ENCODE results near the gene IL34.

The IL34 gene

DNA sequence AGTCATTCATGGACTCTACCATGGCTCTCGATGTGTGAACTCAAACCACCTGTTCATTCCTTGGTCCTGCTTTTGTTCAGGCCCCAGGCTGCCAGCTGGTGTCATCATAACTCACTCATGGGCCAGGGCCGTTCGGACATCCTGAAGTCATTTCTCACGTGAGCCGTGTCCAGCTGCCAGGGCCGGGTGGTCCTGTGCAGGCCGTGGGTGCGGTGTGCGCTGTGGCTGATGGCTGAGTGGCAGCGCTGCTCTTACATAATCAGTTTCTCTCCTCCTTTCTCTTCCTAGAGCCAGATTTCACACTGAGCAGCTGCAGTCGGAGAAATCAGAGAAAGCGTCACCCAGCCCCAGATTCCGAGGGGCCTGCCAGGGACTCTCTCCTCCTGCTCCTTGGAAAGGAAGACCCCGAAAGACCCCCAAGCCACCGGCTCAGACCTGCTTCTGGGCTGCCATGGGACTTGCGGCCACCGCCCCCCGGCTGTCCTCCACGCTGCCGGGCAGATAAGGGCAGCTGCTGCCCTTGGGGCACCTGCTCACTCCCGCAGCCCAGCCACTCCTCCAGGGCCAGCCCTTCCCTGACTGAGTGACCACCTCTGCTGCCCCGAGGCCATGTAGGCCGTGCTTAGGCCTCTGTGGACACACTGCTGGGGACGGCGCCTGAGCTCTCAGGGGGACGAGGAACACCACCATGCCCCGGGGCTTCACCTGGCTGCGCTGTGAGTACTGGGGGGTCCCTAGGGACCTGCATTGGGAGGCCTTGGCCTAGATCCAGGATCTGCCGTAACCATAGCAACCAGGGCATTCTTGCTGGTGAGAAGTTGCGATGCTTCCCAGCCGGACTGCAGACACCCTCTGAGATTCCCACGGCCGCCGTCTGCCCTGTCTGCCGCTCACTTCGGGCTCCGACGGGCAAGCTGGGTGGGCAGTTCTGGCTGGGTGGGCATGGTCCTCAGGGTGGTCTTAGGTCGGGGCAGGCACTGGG, at the start of gene IL34:
TSS of gene IL34 (plus strand) at position 300 of the 982 bp plus-strand sequence. CDS start at position 689, 389 bp downstream.
- H3K36me3 ChIP-seq (ENCODE audit: insufficient read depth, low read length) = no peaks in the 10 kb centered on the region
- DNase-seq (ENCODE audit: low read depth, low spot score) = no peak
- no peak within 1 kb of the TSS for H3K4me3 ChIP-seq
- no peak within 1 kb of the TSS for H3K9ac ChIP-seq (ENCODE audit: insufficient read length)
- no peak within 1 kb of the TSS for H3K27ac ChIP-seq
- H3K9me3 ChIP-seq (ENCODE audit: low read depth, low read length) = no peaks in the 10 kb centered on the region
- TF ChIP-seq POLR2AphosphoS5 (IDR thresholded peaks at IDR 0.05; ENCODE audit: borderline replicate concordance, low read depth, low read length) (no peak), EZH2 (IDR thresholded peaks at IDR 0.05) (no peak), FOXP2 (optimal IDR thresholded peaks at IDR 0.05; ENCODE audit: control extremely low read depth, extremely low read length, insufficient read depth) (no peak)

- H3K9me3 ChIP-seq (ENCODE audit: low read depth, low read length) = no peaks in the 10 kb centered on the region
- no peaks in the 10 kb centered on the region for H3K36me3 ChIP-seq (ENCODE audit: insufficient read depth, low read length)
- no peak overlapping the region for H3K4me3 ChIP-seq
- DNase-seq (ENCODE audit: low read depth, low spot score) = no peak
- no peak overlapping the region for H3K9ac ChIP-seq (ENCODE audit: insufficient read length)
- TF ChIP-seq EZH2 (IDR thresholded peaks at IDR 0.05) (no peak), POLR2AphosphoS5 (IDR thresholded peaks at IDR 0.05; ENCODE audit: borderline replicate concordance, low read depth, low read length) (no peak), FOXP2 (optimal IDR thresholded peaks at IDR 0.05; ENCODE audit: control extremely low read depth, extremely low read length, insufficient read depth) (no peak)
- H3K27ac ChIP-seq = no peak overlapping the region
These were observed 49.1 kb upstream of the IL34 start for GRCh38 chr16:70597135-70597835.

- no peak for DNase-seq (ENCODE audit: low read depth, low spot score)
- no peaks in the 10 kb centered on the region for H3K9me3 ChIP-seq (ENCODE audit: low read depth, low read length)
These were observed 47.3 kb upstream of the IL34 start for GRCh38 chr16:70598937-70599503.

GRCh38 chr16:70600730-70601129, 45.6 kb upstream of the IL34 start:
- Histone ChIP-seq H3K27ac (no peak overlapping the region), H3K9ac (ENCODE audit: insufficient read length) (no peak overlapping the region), H3K4me3 (no peak overlapping the region), H3K36me3 (ENCODE audit: insufficient read depth, low read length) (no peaks in the 10 kb centered on the region), H3K9me3 (ENCODE audit: low read depth, low read length) (no peaks in the 10 kb centered on the region)
- TF ChIP-seq POLR2AphosphoS5 (IDR thresholded peaks at IDR 0.05; ENCODE audit: borderline replicate concordance, low read depth, low read length) (no peak), EZH2 (IDR thresholded peaks at IDR 0.05) (no peak), FOXP2 (optimal IDR thresholded peaks at IDR 0.05; ENCODE audit: control extremely low read depth, extremely low read length, insufficient read depth) (no peak)
- DNase-seq (ENCODE audit: low read depth, low spot score) = no peak

More at GRCh38 chr16:70598937-70599503, 47.3 kb upstream of the IL34 start:
- Histone ChIP-seq H3K27ac (no peak overlapping the region), H3K36me3 (ENCODE audit: insufficient read depth, low read length) (no peaks in the 10 kb centered on the region), H3K9ac (ENCODE audit: insufficient read length) (no peak overlapping the region), H3K4me3 (no peak overlapping the region)
- TF ChIP-seq POLR2AphosphoS5 (IDR thresholded peaks at IDR 0.05; ENCODE audit: borderline replicate concordance, low read depth, low read length) (no peak), EZH2 (IDR thresholded peaks at IDR 0.05) (no peak), FOXP2 (optimal IDR thresholded peaks at IDR 0.05; ENCODE audit: control extremely low read depth, extremely low read length, insufficient read depth) (no peak)

DNA sequence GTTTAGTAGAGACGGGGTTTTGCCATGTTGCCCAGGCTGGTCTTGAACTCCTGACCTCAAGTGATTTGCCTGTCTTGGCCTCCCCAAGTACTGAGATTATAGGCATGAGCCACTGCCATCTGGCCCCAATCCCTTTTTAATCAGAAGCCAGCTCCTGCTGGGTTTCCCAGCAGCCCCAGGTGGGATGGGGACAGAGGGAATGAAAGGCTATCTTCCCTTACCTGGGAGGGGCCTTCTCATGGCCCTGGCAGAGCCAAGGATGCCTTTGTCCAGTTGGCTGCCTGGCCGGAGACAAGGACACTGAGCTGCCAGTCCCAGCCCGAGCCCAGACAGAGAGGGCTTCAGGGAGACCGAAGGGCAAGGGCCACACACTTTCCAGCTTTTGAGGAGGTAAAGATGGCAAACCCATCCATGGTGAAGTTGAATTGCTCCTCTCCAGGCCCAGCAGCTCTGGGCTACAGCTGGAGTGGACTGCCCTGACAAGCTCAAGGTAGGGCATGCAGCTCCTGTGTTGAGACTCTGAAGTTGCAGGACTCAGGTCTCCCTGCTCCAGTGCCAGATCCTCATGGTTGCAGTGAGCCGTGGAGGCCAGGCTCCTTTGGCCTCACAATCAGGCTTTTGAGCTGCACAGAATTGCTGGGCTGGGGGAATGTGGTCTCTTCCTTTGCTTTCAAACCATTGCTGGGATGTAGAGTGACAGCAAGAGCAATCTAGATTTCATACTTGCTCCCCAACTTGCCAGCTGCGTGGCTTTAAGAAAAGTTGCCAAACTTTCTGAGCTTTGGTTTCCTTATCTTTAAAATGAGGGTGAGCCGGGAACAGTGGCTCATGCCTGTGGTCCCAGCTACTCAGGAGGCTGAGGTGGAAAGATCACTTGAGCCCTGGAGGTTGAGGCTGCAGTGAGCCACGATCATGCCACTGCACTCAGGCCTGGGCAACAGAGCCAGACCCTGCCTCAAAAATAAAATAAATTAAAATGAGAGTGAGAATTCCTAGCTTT, 44.5 kb upstream of the IL34 start:
- Histone ChIP-seq H3K9me3 (ENCODE audit: low read depth, low read length) (no peaks in the 10 kb centered on the region), H3K36me3 (ENCODE audit: insufficient read depth, low read length) (no peaks in the 10 kb centered on the region), H3K4me3 (no peak overlapping the region), H3K27ac (no peak overlapping the region), H3K9ac (ENCODE audit: insufficient read length) (no peak overlapping the region)
- TF ChIP-seq FOXP2 (optimal IDR thresholded peaks at IDR 0.05; ENCODE audit: control extremely low read depth, extremely low read length, insufficient read depth) (no peak), POLR2AphosphoS5 (IDR thresholded peaks at IDR 0.05; ENCODE audit: borderline replicate concordance, low read depth, low read length) (no peak), EZH2 (IDR thresholded peaks at IDR 0.05) (no peak)
- DNase-seq (ENCODE audit: low read depth, low spot score) = no peak

- no peak for TF ChIP-seq EZH2 (IDR thresholded peaks at IDR 0.05)
- no peak for DNase-seq (ENCODE audit: low read depth, low spot score)
- no peaks in the 10 kb centered on the region for H3K36me3 ChIP-seq (ENCODE audit: insufficient read depth, low read length)
- no peak overlapping the region for H3K9ac ChIP-seq (ENCODE audit: insufficient read length)
- H3K4me3 ChIP-seq = no peak overlapping the region
- no peaks in the 10 kb centered on the region for H3K9me3 ChIP-seq (ENCODE audit: low read depth, low read length)
- no peak overlapping the region for H3K27ac ChIP-seq
These were observed 43.5 kb upstream of the IL34 start for GRCh38 chr16:70602831-70603230.

GRCh38 chr16:70604407-70605282, 41.7 kb upstream of the IL34 start:
- no peaks in the 10 kb centered on the region for H3K36me3 ChIP-seq (ENCODE audit: insufficient read depth, low read length)
- H3K27ac ChIP-seq = no peak overlapping the region
- H3K9me3 ChIP-seq (ENCODE audit: low read depth, low read length) = no peaks in the 10 kb centered on the region
- no peak overlapping the region for H3K9ac ChIP-seq (ENCODE audit: insufficient read length)
- no peak for DNase-seq (ENCODE audit: low read depth, low spot score)
- H3K4me3 ChIP-seq = no peak overlapping the region
- TF ChIP-seq POLR2AphosphoS5 (IDR thresholded peaks at IDR 0.05; ENCODE audit: borderline replicate concordance, low read depth, low read length) (no peak), FOXP2 (optimal IDR thresholded peaks at IDR 0.05; ENCODE audit: control extremely low read depth, extremely low read length, insufficient read depth) (no peak), EZH2 (IDR thresholded peaks at IDR 0.05) (no peak)
